GM19463 (cell line): ENCODE results near the gene DFFB.

Source experiments
- ATAC-seq: cut with Tn5 transposase; IDR thresholded peaks from one replicate; pipeline ENCODE4 v1.9.1; 2021; ENCODE audit warnings: mild to moderate bottlenecking, moderate library complexity; ENCODE audit not compliant: unreplicated experiment

DFFB gene

DNA sequence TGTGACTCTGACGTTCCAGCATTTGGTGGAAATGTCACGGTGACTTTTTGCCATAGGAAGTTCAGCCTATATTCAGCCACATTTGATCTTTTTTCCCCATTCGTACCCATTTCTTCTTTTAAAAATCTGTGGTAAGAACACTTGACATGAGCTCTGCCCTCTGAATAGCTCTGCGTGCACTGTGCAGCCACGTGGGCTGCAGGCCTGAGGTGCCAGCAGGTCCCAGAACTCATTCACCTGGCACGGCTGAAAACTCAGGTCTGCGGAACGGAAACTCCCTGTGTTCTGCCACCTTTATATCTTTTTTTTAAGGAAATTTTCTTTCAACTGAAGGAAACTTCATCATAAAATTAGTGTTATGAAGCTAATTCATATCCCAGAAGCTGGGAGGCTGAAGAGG lies 28.9 kb upstream of the DFFB start:
- no peak for ATAC-seq

DNA sequence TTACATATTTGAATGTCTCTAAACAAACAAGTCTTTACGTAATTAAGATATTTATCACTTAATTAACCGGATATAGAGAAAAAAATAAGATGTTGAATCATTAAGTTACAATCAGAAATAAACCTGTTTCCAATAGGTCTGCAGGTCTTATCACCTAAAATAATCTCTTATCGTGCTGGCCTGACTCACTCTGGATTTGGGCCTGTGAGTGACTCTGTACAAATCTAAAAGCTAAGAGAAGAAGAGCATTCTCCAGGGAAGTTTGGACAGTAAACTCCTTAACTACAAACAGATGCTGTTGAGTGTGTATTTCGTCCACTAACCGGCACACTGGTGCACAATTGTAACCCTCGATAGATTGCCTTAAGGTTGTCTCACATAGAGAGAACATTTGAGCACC lies 25.6 kb upstream of the DFFB start:
- no peak for ATAC-seq

DNA sequence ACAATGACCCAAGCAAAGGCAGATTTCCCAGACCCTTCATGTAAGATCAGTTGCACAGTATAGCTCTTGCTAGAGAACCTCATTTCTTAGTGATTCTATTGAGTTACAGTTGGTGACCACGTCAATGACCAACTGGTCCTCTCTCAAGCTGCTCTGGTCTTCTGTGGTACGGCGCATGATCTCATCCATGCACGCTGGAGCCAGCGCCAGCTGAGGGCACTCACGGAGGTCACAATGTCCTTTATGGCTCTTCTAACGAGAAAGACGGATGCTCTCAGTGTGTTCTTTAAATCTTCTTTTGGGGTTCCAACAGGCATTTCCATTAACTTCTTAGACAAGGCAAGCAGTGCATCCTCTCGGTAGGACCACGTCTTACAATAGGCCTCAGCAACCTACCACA lies 22.6 kb upstream of the DFFB start:
- no peak for ATAC-seq

DNA sequence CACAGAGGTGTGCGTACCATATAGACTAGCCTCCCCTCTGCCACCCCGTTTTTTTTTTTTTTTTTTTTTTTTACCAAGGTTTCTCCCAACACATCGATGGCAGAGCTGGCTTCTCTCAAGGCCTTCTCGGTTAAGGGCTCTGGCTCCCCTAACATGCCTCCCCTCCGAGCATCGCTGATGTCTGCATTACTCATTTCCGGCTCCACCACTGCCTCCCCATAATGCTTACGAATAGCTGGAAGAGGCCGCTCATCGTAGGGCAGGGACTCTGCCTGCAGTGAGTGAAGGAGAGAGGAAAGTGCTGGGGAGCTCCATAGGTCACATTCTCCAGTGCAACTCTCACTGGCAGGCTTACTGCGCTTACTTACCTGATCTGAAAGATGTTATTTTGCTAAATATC lies 20.9 kb upstream of the DFFB start:
- ATAC-seq, result no peak

DNA sequence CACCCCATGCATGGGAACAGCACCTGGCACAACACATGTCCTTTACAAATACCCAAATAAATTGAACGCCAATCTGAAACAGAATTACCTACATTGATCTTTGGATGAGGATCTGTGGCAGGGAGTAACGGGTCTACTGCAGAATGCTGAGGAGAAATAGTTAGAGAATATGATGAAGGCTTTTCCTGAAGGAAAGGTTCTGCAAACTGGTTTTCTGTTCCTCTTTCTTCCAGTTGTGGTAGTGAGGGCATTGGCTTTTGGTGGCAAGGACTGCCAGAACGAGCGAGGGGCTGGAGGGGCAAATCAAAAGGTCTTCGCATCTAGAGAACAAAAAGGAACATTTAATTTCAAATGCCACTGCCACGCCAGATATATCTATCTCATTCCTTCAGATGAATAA lies 20.1 kb upstream of the DFFB start:
- no peak for ATAC-seq

DNA sequence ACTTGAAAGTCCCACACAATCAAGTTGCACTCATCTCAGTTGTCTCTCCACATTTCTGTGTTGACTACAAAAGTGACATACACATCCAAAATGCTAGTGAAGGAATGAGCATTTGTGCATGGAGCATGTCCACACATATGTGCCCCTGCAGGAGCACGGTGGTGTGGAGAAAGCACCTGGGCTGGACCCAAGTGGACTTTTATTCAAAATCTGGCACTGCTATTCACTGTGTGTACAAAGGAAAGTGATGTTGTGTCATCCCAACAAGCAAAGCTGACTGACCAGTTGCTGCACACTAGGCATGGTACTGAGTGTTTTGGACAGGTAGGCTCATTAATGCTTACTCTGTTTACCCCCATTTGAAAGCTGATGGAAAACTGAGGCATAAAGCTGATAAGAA lies 19.6 kb upstream of the DFFB start:
- ATAC-seq, result no peak

DNA sequence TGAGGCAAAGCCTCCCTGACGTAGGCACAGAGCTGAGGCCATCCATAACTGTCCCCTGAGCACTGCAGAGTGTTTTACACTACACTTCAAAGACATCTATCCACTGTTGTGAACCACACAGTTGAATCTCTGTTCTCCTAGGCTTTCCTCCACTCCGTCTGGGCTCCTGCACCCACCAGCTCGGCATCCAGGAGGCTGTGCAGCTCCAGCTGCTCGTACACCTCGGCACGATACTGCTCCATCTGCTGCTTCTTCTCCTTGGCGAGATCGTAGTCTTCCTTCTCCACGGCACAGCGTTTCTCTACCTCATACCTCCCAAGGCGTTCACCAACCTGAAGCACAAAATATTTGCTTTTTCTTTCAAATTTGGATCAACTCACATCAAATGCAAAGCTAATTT lies 18.5 kb upstream of the DFFB start:
- ATAC-seq, result no peak

DNA sequence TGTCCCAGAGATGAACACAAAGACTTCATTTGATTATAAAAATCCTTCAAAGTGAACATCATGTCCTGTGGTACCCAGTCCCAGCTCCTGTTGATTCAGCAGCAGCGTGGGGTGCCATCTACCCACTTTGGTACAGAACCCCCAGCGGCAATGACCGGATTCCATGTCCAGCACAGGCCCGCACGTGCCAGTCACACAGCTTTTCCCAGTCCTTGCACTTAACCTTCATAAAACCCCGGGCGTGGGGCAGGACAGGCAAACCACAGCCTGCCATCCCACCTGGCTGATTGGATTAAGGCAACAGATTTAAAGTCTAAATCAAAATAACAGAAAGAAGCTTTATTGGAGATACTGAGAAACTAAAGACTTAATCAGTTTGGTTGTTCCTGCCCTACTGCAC lies 15.8 kb upstream of the DFFB start:
- ATAC-seq, result no peak

DNA sequence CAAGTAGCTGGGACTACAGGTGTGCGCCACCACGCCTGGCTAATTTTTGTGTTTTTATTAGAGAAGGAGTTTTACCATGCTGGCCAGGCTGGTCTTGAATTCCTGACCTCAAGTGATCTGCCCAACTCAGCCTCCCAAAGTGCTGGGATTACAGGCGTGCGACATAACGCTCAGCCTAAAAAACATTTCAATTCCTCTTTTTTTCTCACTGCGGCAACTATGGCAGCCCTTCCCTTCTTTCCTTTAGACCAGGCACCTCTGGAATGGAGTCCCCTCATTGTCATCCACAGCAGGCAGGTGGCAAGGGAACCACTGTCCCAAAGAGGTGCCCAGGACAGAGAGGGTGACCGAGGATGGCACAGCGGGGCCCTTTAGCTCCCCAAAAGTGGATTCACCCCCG lies 14.4 kb upstream of the DFFB start:
- no peak for ATAC-seq

DNA sequence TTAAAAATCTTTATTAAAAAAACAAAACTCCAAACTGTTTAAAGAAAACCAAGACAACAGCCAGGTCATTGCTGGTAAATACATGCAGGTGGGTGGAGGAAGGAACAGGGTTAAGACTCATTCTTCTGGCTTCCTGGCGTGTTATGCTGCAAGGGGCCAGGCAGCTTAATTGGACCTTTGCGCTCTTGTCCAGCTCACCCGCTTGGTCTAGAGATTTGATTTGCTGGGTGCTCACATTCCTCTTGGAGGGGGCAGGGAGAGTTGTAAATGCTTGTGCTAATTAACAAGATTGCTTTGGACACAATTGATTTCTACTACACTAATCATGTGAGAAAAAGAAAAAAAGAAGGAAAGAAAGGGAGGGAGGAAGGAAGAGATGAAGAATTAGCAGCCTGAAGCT lies 10.7 kb upstream of the DFFB start:
- no peak for ATAC-seq

DNA sequence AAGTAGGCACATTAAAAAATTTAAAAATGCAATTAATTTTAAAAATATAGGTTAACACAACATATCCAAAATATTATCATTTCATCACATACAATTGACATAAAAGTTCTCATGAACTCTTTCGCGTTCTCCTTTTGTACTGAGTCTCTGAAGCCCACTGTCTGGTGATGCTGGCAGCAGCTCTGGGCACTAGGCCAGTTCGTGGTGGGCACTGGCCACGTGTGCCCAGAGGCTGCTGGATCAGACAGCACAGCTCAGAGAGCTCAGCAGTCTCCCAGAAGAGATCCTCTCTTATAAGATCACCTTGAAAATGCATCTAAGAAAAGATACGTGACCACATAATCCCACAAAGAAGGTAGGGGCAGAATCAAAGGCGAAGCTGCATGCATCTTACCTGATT lies 10.2 kb upstream of the DFFB start:
- ATAC-seq, result no peak

DNA sequence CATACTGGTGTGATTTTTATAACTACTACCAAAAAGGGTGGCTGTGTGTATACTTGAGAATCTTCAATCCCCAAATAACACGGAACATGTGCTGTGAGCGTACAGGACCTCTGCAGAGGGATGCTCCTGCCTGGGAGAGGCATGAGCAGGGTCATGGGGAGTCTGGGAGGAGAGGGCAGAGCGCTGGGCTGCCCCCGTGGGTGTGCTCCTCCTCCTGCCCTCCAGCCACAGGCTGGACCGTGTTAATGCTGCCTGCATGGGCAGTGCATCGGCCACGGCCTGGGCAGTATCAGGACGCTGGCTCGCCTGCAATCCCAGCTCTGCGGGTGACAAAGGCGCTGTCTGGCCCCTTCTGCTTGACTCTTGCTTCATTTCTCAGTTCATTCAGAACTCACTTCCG lies 6.4 kb upstream of the DFFB start:
- ATAC-seq, result no peak

DNA sequence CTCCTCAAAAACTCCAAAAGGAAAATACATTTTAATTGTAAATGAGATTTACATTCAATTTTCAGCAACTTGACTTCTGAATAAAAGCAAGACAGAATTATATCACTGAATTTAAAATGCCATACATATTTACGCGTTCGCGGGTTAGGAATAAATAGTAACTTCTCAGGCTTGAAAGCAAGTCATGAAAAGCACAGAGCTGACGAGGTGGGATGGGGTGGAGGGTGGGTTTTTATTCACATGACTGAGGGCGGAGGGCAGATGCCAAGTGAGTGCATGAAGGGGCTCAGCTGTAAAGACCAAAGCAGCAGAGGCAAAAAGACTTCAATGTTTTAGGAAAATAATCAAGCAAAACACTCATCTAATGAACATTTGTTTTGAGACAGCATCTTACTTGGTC lies 6.0 kb upstream of the DFFB start:
- no peak for ATAC-seq

DNA sequence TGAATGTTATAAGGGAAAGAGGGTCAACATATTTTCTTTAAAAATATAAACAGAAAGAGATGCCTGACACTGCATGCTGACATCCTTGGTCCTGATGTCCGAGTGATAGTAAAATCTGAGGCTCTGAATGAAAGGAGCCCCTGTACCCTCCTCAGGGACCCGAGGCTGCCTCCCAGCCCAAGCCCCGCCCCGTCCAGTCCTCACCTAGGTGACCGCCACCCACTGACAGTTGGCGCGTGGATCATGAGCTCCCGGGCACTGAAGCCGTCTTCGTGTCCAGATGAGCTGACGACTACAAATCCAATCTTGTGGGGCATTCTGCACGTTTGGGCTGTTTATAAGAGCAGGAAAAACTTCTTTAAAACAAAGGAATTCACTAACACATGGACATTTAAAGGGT lies 5.2 kb upstream of the DFFB start:
- no peak for ATAC-seq

DNA sequence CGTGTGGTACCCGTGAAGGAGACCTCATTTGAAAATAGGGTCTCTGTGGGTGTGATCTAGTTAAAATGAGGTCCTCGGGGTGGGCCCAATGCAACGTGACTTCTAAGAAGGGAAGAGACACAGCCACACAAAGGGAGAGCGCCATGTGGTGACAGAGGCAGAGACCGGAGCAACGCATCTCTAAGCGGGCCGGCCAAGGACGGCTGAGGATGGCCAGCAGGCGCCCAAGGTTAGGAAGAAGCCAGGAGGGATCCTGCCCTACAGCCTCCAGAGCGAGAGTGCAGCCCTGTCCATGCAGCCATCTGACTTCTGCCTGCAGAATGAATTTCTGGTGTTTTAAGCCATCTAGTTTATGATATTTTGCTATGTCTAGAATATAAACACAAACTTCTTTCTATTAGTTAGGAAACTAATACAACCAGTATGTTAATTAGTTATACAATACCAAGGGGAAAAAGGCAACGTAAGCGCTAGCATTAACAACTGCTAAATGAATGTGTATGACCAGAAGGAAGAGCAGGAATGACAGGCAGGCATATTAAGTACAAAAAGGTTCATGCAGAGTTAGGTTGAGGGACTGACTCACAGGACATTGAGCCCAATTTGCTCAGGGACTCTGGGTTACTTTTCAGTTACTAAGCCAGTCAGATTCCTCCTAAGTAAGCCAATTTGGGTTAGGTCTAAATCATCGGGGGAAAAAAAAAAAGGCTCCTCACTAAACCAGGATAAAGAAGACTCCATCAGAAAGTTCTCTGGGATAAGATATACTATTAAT lies 4.4 kb upstream of the DFFB start:
- no peak for ATAC-seq

DNA sequence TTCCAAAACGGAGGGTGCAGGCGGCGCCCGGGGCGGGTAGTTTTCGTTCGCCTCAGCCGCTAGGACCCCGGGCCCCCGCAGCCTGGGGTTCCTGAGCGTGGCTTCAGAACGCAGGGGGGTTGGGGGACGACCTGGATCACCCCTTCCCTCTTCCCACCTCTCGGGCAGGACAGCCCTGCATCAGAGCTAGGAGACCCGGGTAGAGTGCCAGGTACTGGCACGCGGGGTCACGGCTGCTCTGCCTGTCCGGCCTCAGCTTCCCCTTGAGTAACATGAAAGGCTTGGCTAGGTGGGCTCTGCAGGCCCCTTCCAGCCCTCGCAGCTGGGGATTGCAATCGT lies 484 bp downstream of the DFFB start:
- no peak for ATAC-seq

DNA sequence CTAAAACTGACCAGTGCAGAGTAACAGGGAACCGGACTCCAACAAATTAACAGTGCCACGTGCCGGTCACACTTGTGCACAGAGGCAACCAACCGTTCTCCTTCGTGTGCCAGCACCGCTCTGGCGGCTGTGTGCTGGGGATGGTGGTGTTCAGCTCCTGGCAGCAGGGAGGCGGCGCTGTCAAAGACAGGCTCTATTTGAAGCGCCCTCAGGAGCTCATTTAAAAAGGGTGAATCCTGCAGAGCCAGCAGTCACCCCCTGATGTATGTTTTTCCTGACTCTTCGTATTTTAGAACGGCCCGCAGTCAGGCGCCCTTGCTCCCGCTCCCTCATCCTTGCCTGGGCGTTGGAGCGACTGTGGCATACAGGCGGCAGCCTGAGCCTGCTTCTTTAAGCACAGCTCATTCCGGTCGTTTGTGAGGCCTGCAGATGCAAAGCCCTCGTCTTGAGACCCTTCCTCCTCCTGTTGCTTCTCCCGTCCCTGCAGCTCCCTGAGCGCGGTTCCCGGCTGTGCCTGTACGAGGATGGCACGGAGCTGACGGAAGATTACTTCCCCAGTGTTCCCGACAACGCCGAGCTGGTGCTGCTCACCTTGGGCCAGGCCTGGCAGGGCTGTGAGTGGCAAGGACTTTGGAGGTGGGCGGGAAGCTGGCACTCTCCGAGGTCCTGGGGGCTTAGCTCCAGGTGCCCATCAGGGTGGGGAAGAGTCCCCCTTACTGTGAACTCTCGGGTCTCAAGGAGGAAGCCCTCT lies 1.1 kb downstream of the DFFB start:
- ATAC-seq, result no peak

DNA sequence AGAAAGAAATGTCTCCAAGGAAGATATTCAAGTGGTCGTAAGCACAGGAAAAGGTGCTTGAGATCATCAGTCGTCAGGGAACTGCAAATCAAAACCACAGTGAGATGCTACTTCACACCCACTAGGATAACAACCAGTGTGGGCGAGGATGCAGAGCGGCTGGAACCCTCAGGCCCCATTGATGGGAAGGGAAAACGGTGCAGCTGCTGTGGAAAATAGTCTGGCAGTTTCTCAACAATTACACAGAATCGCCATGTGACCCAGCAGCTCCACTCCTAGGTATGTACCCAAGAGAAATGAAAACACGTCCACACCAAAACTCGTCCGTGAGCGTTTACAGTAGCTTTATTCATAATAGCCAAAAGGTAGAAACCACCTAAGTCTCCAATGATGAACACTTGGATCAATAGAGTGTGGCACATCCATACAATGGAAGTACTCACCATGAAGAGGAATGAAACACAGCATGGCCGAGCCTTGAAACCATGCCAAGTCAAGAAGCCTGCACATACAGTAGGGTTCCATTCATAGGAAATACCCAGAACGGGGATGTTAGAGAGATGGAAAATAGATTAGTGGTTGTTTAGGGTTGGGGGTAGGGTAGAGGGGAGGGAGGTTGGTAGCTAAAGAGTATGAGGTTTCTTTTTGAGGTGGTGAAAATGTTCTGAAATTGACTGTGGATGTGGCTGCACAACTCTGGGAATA lies 6.1 kb downstream of the DFFB start:
- no peak for ATAC-seq

DNA sequence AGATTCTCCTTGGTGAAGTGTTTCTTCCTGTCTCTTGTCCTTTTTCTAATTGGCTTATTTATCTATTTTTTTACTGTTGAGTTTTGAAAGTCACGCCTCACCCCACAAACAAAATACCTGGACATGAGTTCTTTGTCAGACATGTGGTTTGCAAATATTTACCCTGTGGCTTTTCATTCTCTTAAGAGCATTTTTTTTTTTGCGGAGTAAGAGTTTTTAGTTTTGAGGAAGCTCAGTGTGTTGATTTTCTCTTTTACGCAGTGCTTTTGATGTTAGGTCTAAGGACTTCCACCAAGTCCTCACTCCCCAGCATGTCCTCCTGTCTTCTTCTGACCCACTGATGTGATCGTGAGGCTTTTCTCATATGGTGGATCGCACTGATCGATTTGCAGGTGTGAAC lies 7.6 kb downstream of the DFFB start:
- no peak for ATAC-seq

DNA sequence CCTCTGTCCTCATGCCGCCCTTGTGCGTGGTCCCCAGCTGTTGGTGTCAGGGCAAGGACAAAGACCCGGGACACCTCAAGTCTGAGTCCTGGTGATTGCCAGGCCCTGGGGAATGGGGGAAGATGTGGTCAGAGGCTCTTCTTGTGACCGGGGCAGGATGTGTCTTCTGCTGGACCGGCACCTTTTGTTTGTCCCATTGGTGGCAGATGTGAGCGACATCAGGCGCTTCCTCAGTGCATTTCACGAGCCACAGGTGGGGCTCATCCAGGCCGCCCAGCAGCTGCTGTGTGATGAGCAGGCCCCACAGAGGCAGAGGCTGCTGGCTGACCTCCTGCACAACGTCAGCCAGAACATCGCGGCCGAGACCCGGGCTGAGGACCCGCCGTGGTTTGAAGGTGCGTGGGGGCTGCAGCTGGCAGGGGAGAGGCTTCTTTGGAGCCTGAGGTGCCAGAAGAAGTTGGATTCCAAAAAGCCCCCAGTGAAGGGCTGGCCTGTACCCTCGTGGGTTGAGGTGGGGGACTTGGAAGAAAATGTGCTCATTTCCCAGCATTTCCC lies 8.4 kb downstream of the DFFB start:
- ATAC-seq, result no peak

DNA sequence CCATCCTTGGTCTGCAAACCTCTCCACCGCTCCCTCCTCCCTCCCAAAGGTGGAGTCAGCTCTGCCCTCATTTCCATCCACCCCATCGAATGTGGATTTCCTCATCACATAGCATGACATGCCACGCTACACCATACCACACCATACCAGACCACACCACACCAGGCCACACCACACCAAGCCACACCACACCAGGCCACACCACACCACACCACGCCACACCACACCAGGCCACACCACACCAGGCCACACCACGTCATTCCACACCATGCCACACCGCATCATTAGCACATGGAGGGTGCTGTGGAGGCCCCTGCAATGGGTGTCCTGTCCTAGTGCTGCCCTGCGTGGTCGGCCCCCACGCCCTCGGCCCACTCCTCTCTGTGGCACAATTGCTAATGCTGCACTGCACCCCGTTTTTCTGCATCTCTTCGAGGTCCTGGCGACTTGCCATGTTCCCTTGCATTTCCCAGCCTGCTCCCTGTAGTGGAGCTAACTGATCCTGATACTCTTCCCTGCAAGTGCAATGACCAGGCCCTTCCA lies 11.3 kb downstream of the DFFB start:
- ATAC-seq, result no peak
